Left lung (tissue), 10 donors: Measurements from ENCODE around the gene KRTAP5-9. TPM values are rescaled to one million over a fixed set of nuclear protein-coding genes. Genes with fewer than 3 reads are reported as not detected.
A peak's percentile ranks its signal among the peaks of the same experiment; 100 is the strongest.
"Not testable (repeated sequence)": the region's sequence is repeated elsewhere in the genome, so short reads cannot be mapped to it uniquely, and the experiment has no call there.

ENCODE experiments used
- ATAC-seq: fragments of 200-7000 bp; cut with Tn5 transposase; one replicate; pipeline ENCODE4 v1.9.1; 2020; ENCODE audit warnings: moderate library complexity
- DNase-seq, 4 donors: peaks; one replicate each; pipeline ENCODE4 v3.0.0-alpha.2; 2013 to 2020
- H3K27ac ChIP-seq, 2 donors: fragments of 200-600 bp; sonication (generic) in 1 of 2; one replicate each; pipeline versions ENCODE4 v1.5.0 to v1.8.0; 2020 to 2021
- H3K27me3 ChIP-seq, 2 donors: fragments of 200-600 bp; sonication (generic) in 1 of 2; one replicate each; pipeline versions ENCODE4 v1.5.0 to v1.8.0; 2020 to 2021
- H3K36me3 ChIP-seq, 2 donors: fragments of 200-600 bp; sonication (generic) in 1 of 2; one replicate each; pipeline versions ENCODE4 v1.5.0 to v1.8.0; 2020 to 2021
- H3K4me1 ChIP-seq, 2 donors: fragments of 200-600 bp; one replicate each; pipeline ENCODE4 v1.8.0; 2021
- H3K4me3 ChIP-seq, 2 donors: fragments of 200-600 bp; sonication (generic) in 1 of 2; one replicate each; pipeline versions ENCODE4 v1.5.0 to v1.8.0; 2020 to 2021; ENCODE audit warnings: mild to moderate bottlenecking in 1 of 2
- H3K9me3 ChIP-seq, 2 donors: fragments of 200-600 bp; sonication (generic) in 1 of 2; one replicate each; pipeline versions ENCODE4 v1.5.0 to v1.8.0; 2020 to 2021
- intact Hi-C, 2 donors: fragments of 100-400 bp; cut with DNase I; formaldehyde crosslinking; loops; one replicate each; pipeline versions ENCODE4 v1.11.2 to v1.14.2; 2022
- polyA plus RNA-seq, 6 donors: library from polyadenylated mRNA; unstranded; fragments of 120-200 nt; gene quantifications; one replicate each; pipeline ENCODE4 v1.2.1, GENCODE V29; 2013; ENCODE audit not compliant: insufficient read length in 6 of 6
- total RNA-seq, 2 donors: library from RNA; stranded (reverse); fragmentation: NEBNext Ultra II Directional; extraction: Animal tissue kit (Norgen Biotek cat#: 25700); gene quantifications; one replicate each; pipeline ENCODE4 v1.2.1, GENCODE V29; 2021
- TF ChIP-seq, protein P1 (sequence below), 2 donors: fragments of 200-600 bp; sonication (generic) in 1 of 2; IDR thresholded peaks; one replicate each; pipeline versions ENCODE4 v1.5.0 to v1.8.0; 2021; ENCODE audit warnings: antibody characterized with exemption in 2 of 2
- donor health status: DM: no; HTN: yes; CAD: no.
- donor health status: DM: no; HTN: no; CAD: no.

Gene KRTAP5-9
- total and polyA plus RNA-seq, 8 donors = 0.20 to 0.52 (median 0.34) TPM

GRCh38 chr11:71577469-71578004, 29.3 kb downstream of the KRTAP5-9 start:
- ATAC-seq = no peak

GRCh38 chr11:71579513-71579912, 31.3 kb downstream of the KRTAP5-9 start:
- H3K4me1 ChIP-seq, H3K9me3 ChIP-seq, intact Hi-C loops, ATAC-seq, DNase-seq, H3K27me3 ChIP-seq, H3K4me3 ChIP-seq, H3K27ac ChIP-seq, H3K36me3 ChIP-seq: not testable (repeated sequence)

More at GRCh38 chr11:71577469-71578004, 29.3 kb downstream of the KRTAP5-9 start:
- TF ChIP-seq, protein P1, sequence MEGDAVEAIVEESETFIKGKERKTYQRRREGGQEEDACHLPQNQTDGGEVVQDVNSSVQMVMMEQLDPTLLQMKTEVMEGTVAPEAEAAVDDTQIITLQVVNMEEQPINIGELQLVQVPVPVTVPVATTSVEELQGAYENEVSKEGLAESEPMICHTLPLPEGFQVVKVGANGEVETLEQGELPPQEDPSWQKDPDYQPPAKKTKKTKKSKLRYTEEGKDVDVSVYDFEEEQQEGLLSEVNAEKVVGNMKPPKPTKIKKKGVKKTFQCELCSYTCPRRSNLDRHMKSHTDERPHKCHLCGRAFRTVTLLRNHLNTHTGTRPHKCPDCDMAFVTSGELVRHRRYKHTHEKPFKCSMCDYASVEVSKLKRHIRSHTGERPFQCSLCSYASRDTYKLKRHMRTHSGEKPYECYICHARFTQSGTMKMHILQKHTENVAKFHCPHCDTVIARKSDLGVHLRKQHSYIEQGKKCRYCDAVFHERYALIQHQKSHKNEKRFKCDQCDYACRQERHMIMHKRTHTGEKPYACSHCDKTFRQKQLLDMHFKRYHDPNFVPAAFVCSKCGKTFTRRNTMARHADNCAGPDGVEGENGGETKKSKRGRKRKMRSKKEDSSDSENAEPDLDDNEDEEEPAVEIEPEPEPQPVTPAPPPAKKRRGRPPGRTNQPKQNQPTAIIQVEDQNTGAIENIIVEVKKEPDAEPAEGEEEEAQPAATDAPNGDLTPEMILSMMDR (IDR thresholded peaks at IDR 0.05) = no peak
- Histone ChIP-seq H3K9me3 (no peaks in the 10 kb centered on the region), H3K27me3 (no peaks in the 10 kb centered on the region), H3K4me1 (peaks cover 0 to 6% of the 10 kb centered on the region in 2 donors), H3K27ac (no peak overlapping the region), H3K4me3 (no peak overlapping the region), H3K36me3 (no peaks in the 10 kb centered on the region)
- intact Hi-C loops = no loop called here
- no peak for DNase-seq

- H3K27me3 ChIP-seq = no peaks in the 10 kb centered on the region
- ATAC-seq (peak; percentile 94), DNase-seq (peak in 3 of 4 donors; percentile 35 to 68 (median 49))
- no peak overlapping the region for H3K4me3 ChIP-seq
- TF ChIP-seq, protein P1 (IDR thresholded peaks at IDR 0.05) = peak; percentile 81 to 83
- no peaks in the 10 kb centered on the region for H3K36me3 ChIP-seq
- no peaks in the 10 kb centered on the region for H3K9me3 ChIP-seq
- peaks cover 0 to 6% of the 10 kb centered on the region in 2 donors for H3K4me1 ChIP-seq
- H3K27ac ChIP-seq = no peak overlapping the region
- intact Hi-C loops = no loop called here
Measured at GRCh38 chr11:71580057-71581003, 32.1 kb downstream of the KRTAP5-9 start.

GRCh38 chr11:71581826-71582225, 33.6 kb downstream of the KRTAP5-9 start:
- Histone ChIP-seq H3K4me1 (peaks cover 0 to 6% of the 10 kb centered on the region in 2 donors), H3K27ac (no peak overlapping the region), H3K36me3 (no peaks in the 10 kb centered on the region), H3K9me3 (no peaks in the 10 kb centered on the region), H3K27me3 (no peaks in the 10 kb centered on the region), H3K4me3 (no peak overlapping the region)
- DNase-seq (no peak), ATAC-seq (no peak)
- intact Hi-C loops = no loop called here
- TF ChIP-seq, protein P1 (IDR thresholded peaks at IDR 0.05) = no peak

- peak in 1 of 4 donors; percentile 31 for DNase-seq
- no peak for ATAC-seq
- Histone ChIP-seq H3K9me3 (no peaks in the 10 kb centered on the region), H3K36me3 (no peaks in the 10 kb centered on the region), H3K27me3 (no peaks in the 10 kb centered on the region), H3K27ac (no peak within 1 kb of the TSS), H3K4me3 (no peak within 1 kb of the TSS), H3K4me1 (peaks cover 0 to 6% of the 10 kb centered on the region in 2 donors)
- TF ChIP-seq, protein P1 (IDR thresholded peaks at IDR 0.05) = no peak
- intact Hi-C loops = no loop called here
Measured at GRCh38 chr11:71582309-71582895, 34.2 kb downstream of the KRTAP5-9 start, which contains the start of gene KRTAP5-11. Gene KRTAP5-11 (minus strand): TSS chr11:71582875. CDS start chr11:71582837, 38 bp downstream.

DNA sequence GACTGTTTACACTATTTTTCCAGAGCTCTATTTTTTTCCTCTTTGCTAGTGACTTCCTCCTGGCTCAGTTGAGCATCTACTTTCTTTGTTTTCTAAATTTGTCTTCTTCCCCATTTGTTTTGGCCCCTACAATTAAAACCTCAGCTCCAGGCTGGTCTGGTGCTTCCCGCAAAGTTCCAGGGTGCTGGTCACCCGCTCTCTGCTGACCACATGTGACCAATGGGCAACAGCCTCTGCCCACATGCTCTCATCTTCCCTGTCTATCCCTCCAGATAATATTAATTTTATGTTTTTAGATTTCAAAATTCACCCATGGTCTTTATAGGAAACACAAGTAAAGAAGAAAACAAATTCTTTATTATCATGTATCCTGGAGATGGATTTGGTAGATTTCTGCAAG, 34.7 kb downstream of the KRTAP5-9 start:
- H3K36me3 ChIP-seq, H3K27me3 ChIP-seq, DNase-seq, H3K4me3 ChIP-seq, ATAC-seq, intact Hi-C loops, H3K9me3 ChIP-seq, H3K4me1 ChIP-seq, H3K27ac ChIP-seq: not testable (repeated sequence)

- not testable (repeated sequence) for ATAC-seq, H3K9me3 ChIP-seq, H3K36me3 ChIP-seq
Measured at GRCh38 chr11:71585673-71586072, 37.5 kb downstream of the KRTAP5-9 start.

DNA sequence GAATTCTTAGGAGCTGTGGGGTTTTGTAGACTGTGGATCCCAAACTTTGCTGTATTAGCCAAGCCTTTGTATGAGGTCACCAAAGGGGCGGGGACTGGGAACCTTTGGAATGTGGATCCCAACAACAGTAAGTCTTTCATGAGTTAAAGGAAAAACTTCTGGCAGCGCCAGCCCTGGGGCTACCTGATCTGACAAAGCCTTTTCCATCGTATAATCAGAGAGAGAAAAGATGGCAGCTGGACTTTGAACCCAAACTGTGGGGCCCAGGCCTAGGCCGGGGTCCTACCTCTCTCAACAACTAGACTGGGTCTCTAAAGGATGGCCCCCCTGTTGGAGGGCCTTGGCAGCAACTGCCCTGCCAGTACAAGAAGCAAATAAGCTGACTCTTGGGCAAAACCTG, 40.1 kb downstream of the KRTAP5-9 start:
- DNase-seq, intact Hi-C loops, H3K9me3 ChIP-seq, H3K4me1 ChIP-seq, ATAC-seq, H3K36me3 ChIP-seq, H3K27ac ChIP-seq, H3K4me3 ChIP-seq, H3K27me3 ChIP-seq: not testable (repeated sequence)

More at GRCh38 chr11:71585673-71586072, 37.5 kb downstream of the KRTAP5-9 start:
- DNase-seq, H3K4me1 ChIP-seq, intact Hi-C loops, H3K27ac ChIP-seq, H3K27me3 ChIP-seq, H3K4me3 ChIP-seq: not testable (repeated sequence)
